Uterus (tissue), 4 donors: ENCODE measurements around the gene HSPA8. TPM values are rescaled to one million over a fixed set of nuclear protein-coding genes. Genes with fewer than 3 reads are reported as not detected.

Experiments
- DNase-seq, 2 donors: peaks; one replicate each; pipeline ENCODE4 v3.0.0-alpha.2; 2019 to 2020
- H3K27ac ChIP-seq, 2 donors: fragments of 200-600 bp; sonication (generic); 1 replicate in 1 of 2; 2 replicates in 1 of 2; pipeline ENCODE4 v1.5.1; 2016 to 2018
- H3K27me3 ChIP-seq, 2 donors: fragments of 200-600 bp; sonication (generic); one replicate each; pipeline ENCODE4 v1.5.1; 2018 to 2019; ENCODE audit warnings: control low read depth in 1 of 2
- H3K36me3 ChIP-seq, 2 donors: fragments of 200-600 bp; sonication (generic); one replicate each; pipeline ENCODE4 v1.5.1; 2019; ENCODE audit warnings: control low read depth in 1 of 2
- H3K4me1 ChIP-seq, 2 donors: fragments of 200-600 bp; sonication (generic); one replicate each; pipeline ENCODE4 v1.5.1; 2018 to 2019; ENCODE audit warnings: control low read depth in 1 of 2
- H3K4me3 ChIP-seq, 2 donors: fragments of 200-600 bp; sonication (generic); 1 replicate in 1 of 2; 2 replicates in 1 of 2; pipeline ENCODE4 v1.5.1; 2018 to 2019; ENCODE audit warnings: mild to moderate bottlenecking in 1 of 2
- H3K9me3 ChIP-seq, 2 donors: fragments of 200-600 bp; sonication (generic); one replicate each; pipeline ENCODE4 v1.5.1; 2019; ENCODE audit warnings: control low read depth in 1 of 2
- POLR2A ChIP-seq, 2 donors: fragments of 450-650 bp; IDR thresholded peaks; one replicate each; pipeline ENCODE4 v1.6.1; 2016; ENCODE audit warnings: antibody characterized with exemption in 2 of 2, mild to moderate bottlenecking in 1 of 2, moderate library complexity in 1 of 2
- intact Hi-C: fragments of 100-400 bp; cut with DNase I; formaldehyde crosslinking; loops from one replicate; pipeline ENCODE4 v1.15.1; 2023; ENCODE audit warnings: low total_unique reads
- total RNA-seq, 4 donors: library from RNA; depleted of rRNA in 3 of 4; stranded (reverse); fragments of >200 nt in 3 of 4; gene quantifications; one replicate each; pipeline versions ENCODE4 v1.1.0 to v1.2.4, GENCODE V29; 2014 to 2023
- TF ChIP-seq, protein P1 (sequence below), 4 experiments: fragments of 200-600 bp in 2 of 4; fragments of 450-650 bp in 2 of 4; sonication (generic) in 2 of 4; IDR thresholded peaks; one replicate each; pipeline ENCODE4 v1.5.1; 2016 to 2019; ENCODE audit warnings: antibody characterized with exemption in 4 of 4, mild to moderate bottlenecking in 2 of 4, moderate library complexity in 1 of 4
- donor health status: DM: yes; HTN: yes; CAD: no.

Gene HSPA8
- total RNA-seq, 4 donors from 2014 or later = 360 to 1,864 (median 476) TPM

DNA sequence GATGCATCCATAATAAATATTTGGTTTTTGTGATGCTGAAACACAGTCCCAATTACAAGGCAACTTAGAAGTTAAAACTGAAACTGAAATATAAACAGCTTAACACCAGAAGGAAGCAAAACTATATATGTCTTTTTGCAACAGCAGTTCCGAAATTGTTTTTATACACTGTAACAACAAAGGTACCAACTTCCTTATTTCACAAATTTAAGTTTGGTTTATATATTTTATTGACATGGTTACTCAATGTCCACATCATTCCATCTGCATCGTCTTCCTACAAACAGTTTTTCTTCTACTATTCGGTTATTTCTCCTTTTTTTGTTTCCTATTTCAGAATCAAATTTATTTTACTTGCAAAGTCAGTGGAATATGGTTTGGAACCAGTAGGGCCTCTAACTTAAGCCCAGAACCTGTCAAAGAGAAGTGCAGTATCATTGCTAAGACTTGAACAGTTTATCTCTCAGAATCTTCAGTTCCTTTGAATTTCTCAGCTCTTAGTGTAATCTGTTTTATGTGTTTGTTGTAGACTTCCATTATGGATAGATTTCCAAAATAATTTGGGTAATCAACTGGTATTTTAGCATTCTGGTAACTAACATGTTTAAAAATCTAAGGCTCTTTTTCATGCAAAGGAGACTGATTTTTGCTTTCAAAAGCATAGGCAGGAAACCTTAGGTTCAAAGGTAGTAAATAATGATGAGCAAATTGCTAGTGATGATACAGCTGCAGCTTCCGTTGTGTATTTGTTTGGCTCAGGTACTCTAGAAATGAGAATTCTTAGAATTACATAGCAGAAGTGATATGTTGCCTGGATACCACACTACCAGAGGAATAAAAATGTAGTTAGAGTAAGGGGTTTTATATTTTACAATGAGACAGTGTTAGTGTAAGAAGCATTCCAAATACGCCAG lies 8.2 kb upstream of the HSPA8 start:
- intact Hi-C loops = no loop called here
- H3K27ac ChIP-seq = peak overlapping the region; percentile 42 to 56

DNA sequence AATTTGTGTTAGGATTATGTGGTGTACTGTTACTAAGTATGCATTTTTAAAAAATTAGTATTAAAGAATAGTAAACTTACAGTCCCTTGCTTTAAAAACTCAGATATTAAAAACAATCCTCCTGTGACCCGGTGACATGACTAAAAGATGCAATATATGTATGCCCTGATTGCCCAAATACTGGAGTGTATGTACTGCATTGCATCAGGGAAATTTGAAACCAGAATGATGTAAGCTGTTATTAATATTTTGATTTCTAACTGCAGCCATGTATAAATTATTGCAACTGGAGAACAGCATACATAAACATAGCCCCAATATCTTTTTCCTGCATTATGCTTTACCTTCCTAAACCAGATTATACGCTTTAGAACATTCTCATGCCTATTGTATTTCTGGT lies 3.7 kb upstream of the HSPA8 start:
- no peak overlapping the region for H3K27ac ChIP-seq
- DNase-seq = no peak
- H3K9me3 ChIP-seq = no peaks in the 10 kb centered on the region
- TF ChIP-seq, protein P1, sequence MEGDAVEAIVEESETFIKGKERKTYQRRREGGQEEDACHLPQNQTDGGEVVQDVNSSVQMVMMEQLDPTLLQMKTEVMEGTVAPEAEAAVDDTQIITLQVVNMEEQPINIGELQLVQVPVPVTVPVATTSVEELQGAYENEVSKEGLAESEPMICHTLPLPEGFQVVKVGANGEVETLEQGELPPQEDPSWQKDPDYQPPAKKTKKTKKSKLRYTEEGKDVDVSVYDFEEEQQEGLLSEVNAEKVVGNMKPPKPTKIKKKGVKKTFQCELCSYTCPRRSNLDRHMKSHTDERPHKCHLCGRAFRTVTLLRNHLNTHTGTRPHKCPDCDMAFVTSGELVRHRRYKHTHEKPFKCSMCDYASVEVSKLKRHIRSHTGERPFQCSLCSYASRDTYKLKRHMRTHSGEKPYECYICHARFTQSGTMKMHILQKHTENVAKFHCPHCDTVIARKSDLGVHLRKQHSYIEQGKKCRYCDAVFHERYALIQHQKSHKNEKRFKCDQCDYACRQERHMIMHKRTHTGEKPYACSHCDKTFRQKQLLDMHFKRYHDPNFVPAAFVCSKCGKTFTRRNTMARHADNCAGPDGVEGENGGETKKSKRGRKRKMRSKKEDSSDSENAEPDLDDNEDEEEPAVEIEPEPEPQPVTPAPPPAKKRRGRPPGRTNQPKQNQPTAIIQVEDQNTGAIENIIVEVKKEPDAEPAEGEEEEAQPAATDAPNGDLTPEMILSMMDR (IDR thresholded peaks at IDR 0.05) = no peak
- no peak for TF ChIP-seq POLR2A (IDR thresholded peaks at IDR 0.05)
- peaks cover under 1% of the 10 kb centered on the region in 2 donors for H3K4me1 ChIP-seq
- no peaks in the 10 kb centered on the region for H3K36me3 ChIP-seq
- intact Hi-C loops = no loop called here
- H3K4me3 ChIP-seq = no peak overlapping the region
- H3K27me3 ChIP-seq = no peaks in the 10 kb centered on the region

More for the DNA sequence above, 8.2 kb upstream of the HSPA8 start:
- Histone ChIP-seq H3K4me1 (no peaks in the 10 kb centered on the region), H3K36me3 (no peaks in the 10 kb centered on the region), H3K9me3 (no peaks in the 10 kb centered on the region), H3K4me3 (no peak overlapping the region), H3K27me3 (no peaks in the 10 kb centered on the region)
- DNase-seq = no peak
- TF ChIP-seq POLR2A (IDR thresholded peaks at IDR 0.05) = no peak
- TF ChIP-seq, protein P1 (IDR thresholded peaks at IDR 0.05) = no peak

DNA sequence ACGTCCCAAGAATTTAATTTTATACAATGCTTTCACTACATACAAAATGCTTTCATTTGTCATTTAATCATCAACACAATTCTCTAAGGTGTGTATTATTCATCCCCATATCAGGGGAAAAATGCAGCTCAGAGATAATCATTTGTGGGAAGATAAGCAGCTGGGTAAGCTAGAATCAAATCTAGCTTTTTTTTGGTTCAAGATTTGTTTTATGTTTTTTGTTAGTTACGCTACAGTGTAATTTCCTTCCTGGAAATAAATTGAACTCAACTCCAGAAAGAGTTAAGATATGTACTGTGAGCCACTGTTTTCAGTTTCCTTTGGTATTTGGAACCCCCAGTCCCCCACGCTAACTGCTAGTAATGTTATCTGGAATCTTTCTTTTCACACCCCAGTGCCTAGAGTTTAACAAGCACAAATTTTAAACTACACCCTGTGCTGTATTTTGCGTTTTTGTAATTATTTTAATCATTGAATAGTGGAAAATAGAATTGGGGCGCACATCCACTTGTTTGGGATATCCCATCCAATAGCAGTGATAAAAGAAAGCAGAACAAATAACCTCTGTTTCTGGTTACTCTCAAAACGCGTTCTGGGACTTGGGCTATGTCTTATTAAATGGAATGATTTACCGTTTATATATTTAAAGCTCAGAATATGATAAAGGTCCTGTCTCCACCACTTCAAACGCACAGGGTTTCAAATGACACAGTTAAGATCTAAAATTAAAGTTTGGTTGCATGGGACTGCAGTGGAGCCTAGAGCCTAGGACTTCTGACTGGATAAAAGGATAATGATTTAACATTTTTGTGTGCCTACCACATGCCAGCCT lies 2.1 kb upstream of the HSPA8 start:
- TF ChIP-seq, protein P1 (IDR thresholded peaks at IDR 0.05) = no peak
- no peak for TF ChIP-seq POLR2A (IDR thresholded peaks at IDR 0.05)
- H3K36me3 ChIP-seq = no peaks in the 10 kb centered on the region
- DNase-seq = no peak
- H3K4me1 ChIP-seq = peaks cover 3 to 10% of the 10 kb centered on the region in 2 donors
- peak overlapping the region; percentile 100 for H3K27ac ChIP-seq
- H3K27me3 ChIP-seq = no peaks in the 10 kb centered on the region
- H3K9me3 ChIP-seq = no peaks in the 10 kb centered on the region
- peak overlapping the region; percentile 80 to 86 for H3K4me3 ChIP-seq
- intact Hi-C loops = no loop called here

DNA sequence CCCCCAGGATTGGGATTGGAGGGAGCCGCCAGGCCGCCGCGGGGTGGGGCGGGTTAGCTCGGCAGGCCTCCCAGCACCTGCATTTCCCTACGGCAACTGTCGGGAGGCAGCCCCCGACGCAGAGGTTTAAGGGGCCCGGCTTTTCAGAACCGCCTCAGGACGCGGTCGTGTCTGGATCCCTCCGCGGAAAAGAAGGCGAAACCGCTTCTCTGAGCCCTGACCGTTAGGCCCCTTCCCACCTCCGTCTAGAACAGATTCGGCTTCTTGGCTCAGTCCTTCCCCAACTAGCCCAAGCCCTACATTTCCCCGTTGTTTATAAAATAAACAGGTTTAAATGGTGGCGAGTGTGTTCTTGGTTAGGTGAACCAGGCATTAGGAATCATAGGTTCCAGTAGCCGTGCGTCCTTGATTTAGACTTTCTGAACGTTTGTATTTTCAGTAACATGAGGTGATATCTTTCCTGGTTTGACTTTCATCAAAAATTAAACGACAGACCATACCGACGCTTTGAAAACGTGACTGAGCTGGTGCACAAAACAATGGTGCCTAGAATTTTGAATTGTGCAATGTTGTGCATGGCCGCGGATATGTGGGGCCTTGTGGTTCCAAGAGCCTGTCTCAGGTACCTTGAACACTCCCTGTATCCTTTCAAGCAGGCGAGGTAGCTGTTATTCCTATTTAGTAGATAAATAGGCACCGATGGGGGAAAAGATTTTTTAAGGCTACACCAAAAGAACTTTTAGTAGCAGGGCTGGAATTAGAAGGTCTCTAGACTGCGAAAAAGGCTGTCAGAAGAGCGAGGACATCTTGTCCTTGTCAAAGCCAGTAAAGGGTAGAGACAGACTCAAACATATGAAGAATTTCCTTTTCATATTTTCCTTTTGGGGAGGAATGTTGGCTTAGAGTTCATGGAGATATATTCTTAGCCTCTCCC lies 1.2 kb upstream of the HSPA8 start:
- H3K4me3 ChIP-seq = peak overlapping the region; percentile 80 to 86
- no peaks in the 10 kb centered on the region for H3K36me3 ChIP-seq
- intact Hi-C loops = no loop called here
- peak; percentile 32 to 47 for DNase-seq
- H3K27ac ChIP-seq = peak overlapping the region; percentile 100
- no peak for TF ChIP-seq POLR2A (IDR thresholded peaks at IDR 0.05)
- TF ChIP-seq, protein P1 (IDR thresholded peaks at IDR 0.05) = no peak
- no peaks in the 10 kb centered on the region for H3K9me3 ChIP-seq
- no peaks in the 10 kb centered on the region for H3K27me3 ChIP-seq
- H3K4me1 ChIP-seq = peaks cover 11 to 13% of the 10 kb centered on the region in 2 donors
